Femur (tissue), 1 donor: ENCODE measurements around the gene RCAN2.

Experiments
- DNase-seq: peaks from one replicate; pipeline ENCODE4 v3.0.0-alpha.2; 2017

RCAN2 gene

GRCh38 chr6:46491628-46492547 is 639 bp upstream of the RCAN2 start:
- peak; percentile 35 for DNase-seq

- peak; percentile 23 for DNase-seq
These were observed 636 bp downstream of the RCAN2 start for GRCh38 chr6:46490425-46491200.

- no peak for DNase-seq
These were observed 5.1 kb downstream of the RCAN2 start for GRCh38 chr6:46486181-46486580.

GRCh38 chr6:46484081-46484820 is 7.0 kb downstream of the RCAN2 start:
- DNase-seq: no peak

GRCh38 chr6:46476301-46476700 is 14.9 kb downstream of the RCAN2 start:
- no peak for DNase-seq

GRCh38 chr6:46473881-46474280 is 17.4 kb downstream of the RCAN2 start:
- no peak for DNase-seq

GRCh38 chr6:46472243-46472642 is 19.0 kb downstream of the RCAN2 start:
- no peak for DNase-seq

GRCh38 chr6:46469021-46469420 is 22.2 kb downstream of the RCAN2 start:
- no peak for DNase-seq

- no peak for DNase-seq
These were observed 22.7 kb downstream of the RCAN2 start for GRCh38 chr6:46468403-46469010.

GRCh38 chr6:46466570-46466969 is 24.7 kb downstream of the RCAN2 start:
- no peak for DNase-seq

GRCh38 chr6:46465294-46466165 is 25.7 kb downstream of the RCAN2 start:
- DNase-seq: no peak

GRCh38 chr6:46456297-46456696 is 35.0 kb downstream of the RCAN2 start:
- DNase-seq: no peak

- no peak for DNase-seq
These were observed 36.6 kb downstream of the RCAN2 start for GRCh38 chr6:46454691-46455090.

GRCh38 chr6:46453741-46454316 is 37.4 kb downstream of the RCAN2 start:
- DNase-seq: no peak

- DNase-seq: no peak
These were observed 38.0 kb downstream of the RCAN2 start for GRCh38 chr6:46453216-46453615.

GRCh38 chr6:46452312-46452917 is 38.8 kb downstream of the RCAN2 start:
- no peak for DNase-seq

- no peak for DNase-seq
These were observed 39.9 kb downstream of the RCAN2 start for GRCh38 chr6:46451343-46451742.

GRCh38 chr6:46444772-46445454 is 46.3 kb downstream of the RCAN2 start:
- DNase-seq: no peak

GRCh38 chr6:46443623-46444022 is 47.6 kb downstream of the RCAN2 start:
- no peak for DNase-seq

- DNase-seq: no peak
These were observed 50.6 kb downstream of the RCAN2 start for GRCh38 chr6:46440641-46441040.
